Activated CD8-positive, alpha-beta T cell treated with anti-CD3 and anti-CD28 coated beads for 36 hours (primary cell): ENCODE measurements around the gene FCRL3. TPM values are rescaled to one million over a fixed set of nuclear protein-coding genes. Genes with fewer than 3 reads are reported as not detected.
A peak's percentile ranks its signal among the peaks of the same experiment; 100 is the strongest.

Source experiments
- ATAC-seq: fragments of 200-7000 bp; cut with Tn5 transposase; one replicate; pipeline ENCODE4 v1.10.0; 2021; ENCODE audit warnings: mild to moderate bottlenecking, moderate library complexity
- CTCF ChIA-PET: fragments of 350-600 bp; sonication (Branson Sonifier 250); formaldehyde crosslinking; loops from one replicate; lab custom pipeline; 2021; ENCODE audit warnings: antibody characterized with exemption; lab: Charles Lee
- POLR2A ChIA-PET: fragments of 350-600 bp; sonication (Branson Sonifier 250); formaldehyde crosslinking; loops from one replicate; lab custom pipeline; 2021; ENCODE audit warnings: antibody characterized with exemption; lab: Charles Lee
- DNase-seq: peaks from one replicate; pipeline ENCODE4 v3.0.0-alpha.2; 2020
- H3K27ac Mint-ChIP-seq: one replicate; pipeline ENCODE4 v1.8.0; 2021; ENCODE audit warnings: mild to moderate bottlenecking, mixed read lengths
- H3K27me3 Mint-ChIP-seq: one replicate; pipeline ENCODE4 v1.8.0; 2021; ENCODE audit warnings: mixed read lengths
- H3K36me3 Mint-ChIP-seq: one replicate; pipeline ENCODE4 v1.8.0; 2021; ENCODE audit warnings: low read depth, mixed read lengths
- H3K4me1 Mint-ChIP-seq: one replicate; pipeline ENCODE4 v1.8.0; 2021; ENCODE audit warnings: low read depth, mixed read lengths
- H3K4me3 Mint-ChIP-seq: one replicate; pipeline ENCODE4 v1.8.0; 2021; ENCODE audit warnings: mild to moderate bottlenecking, moderate library complexity, mixed read lengths
- H3K9me3 Mint-ChIP-seq: one replicate; pipeline ENCODE4 v1.8.0; 2021; ENCODE audit warnings: mixed read lengths
- CTCF ChIP-seq: fragments of 200-600 bp; IDR thresholded peaks from one replicate; pipeline ENCODE4 v1.8.0; 2022; ENCODE audit warnings: antibody characterized with exemption, mild to moderate bottlenecking
- intact Hi-C: fragments of 100-400 bp; cut with micrococcal nuclease; formaldehyde crosslinking; loops from one replicate; pipeline ENCODE4 v1.10.0; 2022
- total RNA-seq, 2 experiments: library from RNA; stranded (reverse); gene quantifications; one replicate each; pipeline ENCODE4 v1.2.3, GENCODE V29; 2021

The FCRL3 gene
- total RNA-seq, 2 experiments from 2014 or later, result 5.7 to 6.4 TPM

- peak; percentile 52 for TF ChIP-seq CTCF
- no peak for ATAC-seq
- intact Hi-C loops, result loop anchor here (10.0 kb wide), 1 partner anchor 107 kb away; no protein-coding TSS in a partner anchor
- no peaks in the 10 kb centered on the region for H3K9me3 Mint-ChIP-seq
- no peaks in the 10 kb centered on the region for H3K36me3 Mint-ChIP-seq
- H3K4me3 Mint-ChIP-seq, result no peak overlapping the region
- no peak for DNase-seq
- no peaks in the 10 kb centered on the region for H3K4me1 Mint-ChIP-seq
- POLR2A ChIA-PET, result no interaction called here
- no peak overlapping the region for H3K27ac Mint-ChIP-seq
- CTCF ChIA-PET, result interaction anchor here (0.8 to 2.6 kb wide), 7 partner anchors 9 to 185 kb away, joined by 3 to 28 read pairs (median 4); no protein-coding TSS in a partner anchor
- H3K27me3 Mint-ChIP-seq, result no peaks in the 10 kb centered on the region
These were observed 9.2 kb downstream of the FCRL3 start for GRCh38 chr1:157691285-157691920.

- Mint-ChIP-seq H3K4me1 (peaks cover 2% of the 10 kb centered on the region), H3K9me3 (no peaks in the 10 kb centered on the region), H3K27ac (no peak overlapping the region), H3K27me3 (peaks cover 2% of the 10 kb centered on the region), H3K4me3 (no peak overlapping the region), H3K36me3 (no peaks in the 10 kb centered on the region)
- DNase-seq (no peak), ATAC-seq (no peak)
- intact Hi-C loops, result no loop called here
- POLR2A ChIA-PET, result no interaction called here
- CTCF ChIA-PET, result interaction anchor here (1.3 kb wide), 1 partner anchor 103 kb away, joined by 3 read pairs; no protein-coding TSS in a partner anchor
- no peak for TF ChIP-seq CTCF
These were observed 17.7 kb downstream of the FCRL3 start for GRCh38 chr1:157682710-157683437.

GRCh38 chr1:157678721-157679120, 21.8 kb downstream of the FCRL3 start:
- Mint-ChIP-seq H3K27me3 (peaks cover 3% of the 10 kb centered on the region), H3K9me3 (no peaks in the 10 kb centered on the region), H3K4me3 (no peak overlapping the region), H3K36me3 (no peaks in the 10 kb centered on the region), H3K27ac (no peak overlapping the region), H3K4me1 (no peaks in the 10 kb centered on the region)
- no peak for DNase-seq
- no peak for ATAC-seq
- TF ChIP-seq CTCF, result no peak
- intact Hi-C loops, result no loop called here
- POLR2A ChIA-PET, result no interaction called here
- CTCF ChIA-PET, result no interaction called here

- ChIA-PET POLR2A (no interaction called here), CTCF (no interaction called here)
- Mint-ChIP-seq H3K27me3 (peaks cover 1% of the 10 kb centered on the region), H3K9me3 (peaks cover 14% of the 10 kb centered on the region), H3K36me3 (peaks cover 2% of the 10 kb centered on the region), H3K4me1 (no peaks in the 10 kb centered on the region), H3K27ac (no peak overlapping the region), H3K4me3 (no peak overlapping the region)
- no peak for DNase-seq
- intact Hi-C loops, result no loop called here
- ATAC-seq, result no peak
- no peak for TF ChIP-seq CTCF
These were observed 27.6 kb downstream of the FCRL3 start for GRCh38 chr1:157673008-157673407.

- DNase-seq, result no peak
- intact Hi-C loops, result no loop called here
- Mint-ChIP-seq H3K36me3 (peaks cover 2% of the 10 kb centered on the region), H3K27ac (no peak overlapping the region), H3K27me3 (no peaks in the 10 kb centered on the region), H3K4me1 (no peaks in the 10 kb centered on the region), H3K4me3 (no peak overlapping the region), H3K9me3 (peaks cover 17% of the 10 kb centered on the region)
- ATAC-seq, result no peak
- CTCF ChIA-PET, result no interaction called here
- POLR2A ChIA-PET, result no interaction called here
- no peak for TF ChIP-seq CTCF
These were observed 28.7 kb downstream of the FCRL3 start for GRCh38 chr1:157671895-157672294.
